Stomach smooth muscle (tissue), 2 donors: ENCODE data around the gene ST3GAL3.
"Not testable (repeated sequence)": the region's sequence is repeated elsewhere in the genome, so short reads cannot be mapped to it uniquely, and the experiment has no call there.

ENCODE experiments used
- H3K27ac ChIP-seq: one replicate; pipeline ENCODE4 v1.7.0; 2013; ENCODE audit warnings: mild to moderate bottlenecking, low read length, inconsistent platforms
- H3K27me3 ChIP-seq, 2 donors: one replicate each; pipeline ENCODE4 v1.7.0; 2013; ENCODE audit warnings: low read length in 2 of 2; ENCODE audit not compliant: insufficient read depth in 2 of 2, control insufficient read depth in 1 of 2
- H3K36me3 ChIP-seq, 2 donors: one replicate each; pipeline ENCODE4 v1.7.0; 2013; ENCODE audit warnings: low read length in 2 of 2; ENCODE audit not compliant: control insufficient read depth in 2 of 2, insufficient read depth in 2 of 2
- H3K4me1 ChIP-seq: one replicate; pipeline ENCODE4 v1.7.0; 2013; ENCODE audit warnings: low read length; ENCODE audit not compliant: control insufficient read depth, insufficient read depth
- H3K4me3 ChIP-seq, 2 donors: one replicate each; pipeline ENCODE4 v1.7.0; 2013; ENCODE audit warnings: low read length in 2 of 2
- H3K9ac ChIP-seq, 2 donors: one replicate each; pipeline ENCODE4 v1.7.0; 2013; ENCODE audit warnings: low read length in 2 of 2, mild to moderate bottlenecking in 1 of 2
- H3K9me3 ChIP-seq, 2 donors: one replicate each; pipeline ENCODE4 v1.7.0; 2013; ENCODE audit warnings: low read length in 2 of 2; ENCODE audit not compliant: control insufficient read depth in 2 of 2
- donor health status: healthy.
- donor health status: Pancreatic carcinoma.

The ST3GAL3 gene

GRCh38 chr1:43704838-43705237 lies 2.5 kb upstream of the ST3GAL3 start:
- H3K27me3 ChIP-seq = no peaks in the 10 kb centered on the region
- H3K4me1 ChIP-seq = peaks cover 14% of the 10 kb centered on the region
- no peaks in the 10 kb centered on the region for H3K9me3 ChIP-seq
- H3K4me3 ChIP-seq = no peak overlapping the region
- no peak overlapping the region for H3K27ac ChIP-seq
- no peak overlapping the region for H3K9ac ChIP-seq
- peaks cover 35 to 39% of the 10 kb centered on the region in 2 donors for H3K36me3 ChIP-seq

- Histone ChIP-seq H3K36me3 (peaks cover 32 to 35% of the 10 kb centered on the region in 2 donors), H3K27ac (no peak overlapping the region), H3K4me3 (no peak overlapping the region), H3K9ac (no peak overlapping the region), H3K27me3 (no peaks in the 10 kb centered on the region), H3K9me3 (no peaks in the 10 kb centered on the region), H3K4me1 (peaks cover 14% of the 10 kb centered on the region)
Measured at GRCh38 chr1:43705334-43705733, 2.0 kb upstream of the ST3GAL3 start.

- Histone ChIP-seq H3K27me3 (no peaks in the 10 kb centered on the region), H3K27ac (no peak overlapping the region), H3K9me3 (no peaks in the 10 kb centered on the region), H3K4me3 (no peak overlapping the region), H3K4me1 (peaks cover 14% of the 10 kb centered on the region), H3K36me3 (peaks cover 30 to 32% of the 10 kb centered on the region in 2 donors), H3K9ac (peak overlapping the region in 1 of 2 donors; percentile 82)
Measured at GRCh38 chr1:43705982-43706597, 1.2 kb upstream of the ST3GAL3 start.

GRCh38 chr1:43706598-43707189 lies 642 bp upstream of the ST3GAL3 start:
- Histone ChIP-seq H3K9ac (peak overlapping the region; percentile 69 to 82), H3K9me3 (no peaks in the 10 kb centered on the region), H3K4me1 (peaks cover 14% of the 10 kb centered on the region), H3K4me3 (peak overlapping the region; percentile 85 to 91), H3K27ac (peak overlapping the region; percentile 18), H3K36me3 (peaks cover 26 to 30% of the 10 kb centered on the region in 2 donors), H3K27me3 (no peaks in the 10 kb centered on the region)

GRCh38 chr1:43708002-43708410 lies 670 bp downstream of the ST3GAL3 start:
- peaks cover 14% of the 10 kb centered on the region for H3K4me1 ChIP-seq
- H3K27ac ChIP-seq = peak overlapping the region; percentile 50
- peaks cover 24% of the 10 kb centered on the region in 2 donors for H3K36me3 ChIP-seq
- peak overlapping the region; percentile 80 to 82 for H3K9ac ChIP-seq
- H3K4me3 ChIP-seq = peak overlapping the region; percentile 54 to 85
- H3K27me3 ChIP-seq = no peaks in the 10 kb centered on the region
- no peaks in the 10 kb centered on the region for H3K9me3 ChIP-seq

- Histone ChIP-seq H3K36me3 (peaks cover 4 to 6% of the 10 kb centered on the region in 2 donors), H3K4me3 (no peak overlapping the region), H3K27ac (no peak overlapping the region)
Measured at GRCh38 chr1:43711049-43711448, 3.7 kb downstream of the ST3GAL3 start.

GRCh38 chr1:43711524-43712386 lies 4.4 kb downstream of the ST3GAL3 start:
- Histone ChIP-seq H3K4me1 (peaks cover 4% of the 10 kb centered on the region), H3K9ac (no peak overlapping the region), H3K27me3 (no peaks in the 10 kb centered on the region), H3K27ac (no peak overlapping the region), H3K36me3 (peaks cover 4 to 6% of the 10 kb centered on the region in 2 donors), H3K4me3 (no peak overlapping the region), H3K9me3 (no peaks in the 10 kb centered on the region)

More at GRCh38 chr1:43711049-43711448, 3.7 kb downstream of the ST3GAL3 start:
- no peaks in the 10 kb centered on the region for H3K9me3 ChIP-seq
- peaks cover 11% of the 10 kb centered on the region for H3K4me1 ChIP-seq
- H3K27me3 ChIP-seq = no peaks in the 10 kb centered on the region
- H3K9ac ChIP-seq = no peak overlapping the region

- Histone ChIP-seq H3K9me3 (no peaks in the 10 kb centered on the region), H3K27ac (no peak overlapping the region), H3K27me3 (no peaks in the 10 kb centered on the region), H3K9ac (no peak overlapping the region), H3K36me3 (peaks cover 0 to 3% of the 10 kb centered on the region in 2 donors), H3K4me1 (no peaks in the 10 kb centered on the region), H3K4me3 (no peak overlapping the region)
Measured at GRCh38 chr1:43716559-43717281, 9.4 kb downstream of the ST3GAL3 start.

- H3K9ac ChIP-seq = no peak overlapping the region
- H3K27ac ChIP-seq = no peak overlapping the region
- no peaks in the 10 kb centered on the region for H3K4me1 ChIP-seq
- H3K27me3 ChIP-seq = no peaks in the 10 kb centered on the region
- no peaks in the 10 kb centered on the region for H3K36me3 ChIP-seq
- H3K4me3 ChIP-seq = no peak overlapping the region
- H3K9me3 ChIP-seq = no peaks in the 10 kb centered on the region
Measured at GRCh38 chr1:43719063-43719462, 11.7 kb downstream of the ST3GAL3 start.

GRCh38 chr1:43719670-43720419 lies 12.5 kb downstream of the ST3GAL3 start:
- not testable (repeated sequence) for H3K9ac ChIP-seq, H3K27me3 ChIP-seq, H3K4me1 ChIP-seq, H3K27ac ChIP-seq, H3K4me3 ChIP-seq, H3K9me3 ChIP-seq, H3K36me3 ChIP-seq
